Keratinocyte (primary cell): Measurements from ENCODE around the gene ATP7B. TPM values are rescaled to one million over a fixed set of nuclear protein-coding genes. Genes with fewer than 3 reads are reported as not detected.

Experiments used
- DNase-seq: peaks from one replicate; pipeline ENCODE4 v3.0.0-alpha.2; 2011; ENCODE audit warnings: low read depth, missing footprints, low spot score
- FAIRE-seq: peaks from 2 replicates; lab custom pipeline; 2011; peaks lifted over from hg19 to GRCh38; lab: Jason Lieb, UNC
- H2AFZ ChIP-seq: 2 replicates; pipeline ENCODE4 v1.6.0; 2012; ENCODE audit warnings: low read length, control low read depth, inconsistent platforms; ENCODE audit not compliant: control insufficient read depth
- H3K27ac ChIP-seq: 2 replicates; pipeline ENCODE4 v1.5.1; 2011; ENCODE audit warnings: low read length; ENCODE audit not compliant: control insufficient read depth, insufficient read depth
- H3K27me3 ChIP-seq: 3 replicates; pipeline ENCODE4 v1.6.0; 2011; ENCODE audit warnings: low read length; ENCODE audit not compliant: control insufficient read depth, insufficient read depth; ENCODE audit errors: extremely low read depth
- H3K36me3 ChIP-seq, 2 experiments: 2 replicates in 1 of 2; 3 replicates in 1 of 2; pipeline ENCODE4 v1.5.1; 2011; ENCODE audit warnings: low read length in 2 of 2, mild to moderate bottlenecking in 1 of 2; ENCODE audit not compliant: control insufficient read depth in 2 of 2, insufficient read depth in 2 of 2; ENCODE audit errors: extremely low read depth in 1 of 2
- H3K4me1 ChIP-seq: 3 replicates; pipeline ENCODE4 v1.5.1; 2011; ENCODE audit warnings: low read length; ENCODE audit not compliant: control insufficient read depth, insufficient read depth; ENCODE audit errors: extremely low read depth
- H3K4me2 ChIP-seq: 3 replicates; pipeline ENCODE4 v1.6.0; 2011; ENCODE audit warnings: low read depth, low read length; ENCODE audit not compliant: control insufficient read depth, insufficient read depth; ENCODE audit errors: extremely low read depth
- H3K4me3 ChIP-seq, 3 experiments: fragments of 200-600 bp in 1 of 3; sonication (generic) in 1 of 3; 2 replicates in 2 of 3; 3 replicates in 1 of 3; pipeline ENCODE4 v1.5.1; 2011 to 2016; ENCODE audit warnings: low read length in 3 of 3, mild to moderate bottlenecking in 3 of 3, control low read depth in 2 of 3, inconsistent platforms in 1 of 3, low read depth in 1 of 3, mixed read lengths in 1 of 3, mixed run types in 1 of 3, moderate library complexity in 1 of 3; ENCODE audit not compliant: control insufficient read depth in 2 of 3, insufficient read depth in 2 of 3; ENCODE audit errors: extremely low read depth in 1 of 3
- H3K79me2 ChIP-seq: 2 replicates; pipeline ENCODE4 v1.6.0; 2012; ENCODE audit warnings: low read length; ENCODE audit not compliant: control insufficient read depth, insufficient read depth
- H3K9ac ChIP-seq: 3 replicates; pipeline ENCODE4 v1.6.0; 2011; ENCODE audit warnings: low read length; ENCODE audit not compliant: control insufficient read depth, insufficient read depth; ENCODE audit errors: extremely low read depth
- H3K9me1 ChIP-seq: 3 replicates; pipeline ENCODE4 v1.6.0; 2011; ENCODE audit warnings: low read length; ENCODE audit not compliant: control insufficient read depth, insufficient read depth; ENCODE audit errors: extremely low read depth
- H3K9me3 ChIP-seq: 2 replicates; pipeline ENCODE4 v1.5.1; 2012; ENCODE audit warnings: low read depth, low read length; ENCODE audit not compliant: control insufficient read depth
- H4K20me1 ChIP-seq: 3 replicates; pipeline ENCODE4 v1.6.0; 2011; ENCODE audit warnings: low read length; ENCODE audit not compliant: control insufficient read depth, insufficient read depth; ENCODE audit errors: extremely low read depth
- CTCF ChIP-seq, 3 experiments: IDR thresholded peaks in 1 of 3; conservative IDR thresholded peaks in 1 of 3; optimal IDR thresholded peaks in 1 of 3; 2 replicates in 2 of 3; 3 replicates in 1 of 3; pipeline versions ENCODE3 to v1.5.1; 2011; ENCODE audit warnings: low read length in 3 of 3, mild to moderate bottlenecking in 3 of 3, moderate library complexity in 2 of 3, control low read depth in 1 of 3, inconsistent platforms in 1 of 3; ENCODE audit not compliant: insufficient read depth in 2 of 3; ENCODE audit errors: extremely low read depth in 1 of 3
- EZH2 ChIP-seq: IDR thresholded peaks from one replicate; pipeline ENCODE4 v1.6.1; 2012; ENCODE audit warnings: inconsistent platforms, mild to moderate bottlenecking, low read length, moderate library complexity
- dilution Hi-C: fragments of 300-500 bp; cut with MboI; formaldehyde crosslinking; loops from one replicate; pipeline ENCODE4 v1.7.0; 2020; ENCODE audit warnings: low sequenced_read_pairs; ENCODE audit not compliant: extremely low pct_ligation_motif_present
- polyA plus RNA-seq, 5 experiments: library from polyadenylated mRNA; depleted of rRNA in 3 of 5; stranded (reverse) in 3 of 5; stranded (forward) in 1 of 5; unstranded in 1 of 5; fragments of >200 nt; gene quantifications; 1 replicate in 1 of 5; 2 replicates in 3 of 5; 3 replicates in 1 of 5; pipeline versions ENCODE4 v1.2.1 to v1.2.3, GENCODE V29; 2011 to 2012; ENCODE audit warnings: missing spikeins in 2 of 5, low read depth in 1 of 5, low replicate concordance in 1 of 5

ATP7B gene
- polyA plus RNA-seq, 1 donor (not counting 4 experiments of a cell fraction or from before 2014, with no cell fraction given), result 5.2 TPM

- FAIRE-seq, result no peak
- dilution Hi-C loops, result no loop called here
- TF ChIP-seq EZH2 (no peak), CTCF (optimal IDR thresholded peaks at IDR 0.05 in 1 of 3, IDR thresholded peaks at IDR 0.05 in 1 of 3, conservative IDR thresholded peaks at IDR 0.05 in 1 of 3; ENCODE audit: extremely low read depth in 1 of 3, insufficient read depth in 2 of 3, low read length in 3 of 3) (no peak)
- H3K4me2 ChIP-seq, result no peak overlapping the region
- no peaks in the 10 kb centered on the region for H3K9me1 ChIP-seq
- no peak overlapping the region for H3K9ac ChIP-seq
- H3K27ac ChIP-seq, result no peak overlapping the region
- H3K9me3 ChIP-seq, result no peaks in the 10 kb centered on the region
- no peaks in the 10 kb centered on the region for H3K79me2 ChIP-seq
- H3K27me3 ChIP-seq, result no peaks in the 10 kb centered on the region
- no peak for DNase-seq
- no peak overlapping the region for H3K4me3 ChIP-seq
- H3K4me1 ChIP-seq, result no peaks in the 10 kb centered on the region
- H4K20me1 ChIP-seq, result no peaks in the 10 kb centered on the region
- H2AFZ ChIP-seq, result no peak overlapping the region
- H3K36me3 ChIP-seq, result peaks cover 0 to 2% of the 10 kb centered on the region in 2 experiments
Measured at GRCh38 chr13:51933466-51934058, 77.7 kb downstream of the ATP7B start.

- dilution Hi-C loops, result no loop called here
Measured at GRCh38 chr13:51932231-51932630, 79.0 kb downstream of the ATP7B start.

More at GRCh38 chr13:51932231-51932630, 79.0 kb downstream of the ATP7B start:
- TF ChIP-seq EZH2 (no peak), CTCF (optimal IDR thresholded peaks at IDR 0.05 in 1 of 3, IDR thresholded peaks at IDR 0.05 in 1 of 3, conservative IDR thresholded peaks at IDR 0.05 in 1 of 3; ENCODE audit: extremely low read depth in 1 of 3, insufficient read depth in 2 of 3, low read length in 3 of 3) (no peak)
- Histone ChIP-seq H3K4me3 (no peak overlapping the region), H3K4me2 (no peak overlapping the region), H3K9ac (no peak overlapping the region), H3K9me1 (no peaks in the 10 kb centered on the region), H3K9me3 (no peaks in the 10 kb centered on the region), H3K27me3 (no peaks in the 10 kb centered on the region), H3K79me2 (no peaks in the 10 kb centered on the region), H3K4me1 (no peaks in the 10 kb centered on the region), H4K20me1 (no peaks in the 10 kb centered on the region), H3K36me3 (no peaks in the 10 kb centered on the region), H3K27ac (no peak overlapping the region), H2AFZ (no peak overlapping the region)
- FAIRE-seq (no peak), DNase-seq (no peak)
